GM19099 (cell line): Measurements from ENCODE around the gene ADCYAP1.

Experiments
- POLR2A ChIP-seq: IDR thresholded peaks from 3 replicates; pipeline ENCODE4 v1.6.1; 2011; ENCODE audit warnings: low read depth; ENCODE audit not compliant: insufficient read length; ENCODE audit errors: extremely low read depth

Gene ADCYAP1

GRCh38 chr18:939166-939565 is 34.5 kb downstream of the ADCYAP1 start:
- no peak for TF ChIP-seq POLR2A

GRCh38 chr18:939958-940357 is 35.3 kb downstream of the ADCYAP1 start:
- no peak for TF ChIP-seq POLR2A

GRCh38 chr18:941331-941730 is 36.7 kb downstream of the ADCYAP1 start:
- no peak for TF ChIP-seq POLR2A

- no peak for TF ChIP-seq POLR2A
Measured at GRCh38 chr18:944440-944839, 39.8 kb downstream of the ADCYAP1 start.

- no peak for TF ChIP-seq POLR2A
Measured at GRCh38 chr18:949724-950631, 45.3 kb downstream of the ADCYAP1 start.

- TF ChIP-seq POLR2A: no peak
Measured at GRCh38 chr18:950882-951495, 46.3 kb downstream of the ADCYAP1 start.

- TF ChIP-seq POLR2A: no peak
Measured at GRCh38 chr18:955384-956066, 50.9 kb downstream of the ADCYAP1 start.

GRCh38 chr18:957829-958228 is 53.2 kb downstream of the ADCYAP1 start:
- no peak for TF ChIP-seq POLR2A

DNA sequence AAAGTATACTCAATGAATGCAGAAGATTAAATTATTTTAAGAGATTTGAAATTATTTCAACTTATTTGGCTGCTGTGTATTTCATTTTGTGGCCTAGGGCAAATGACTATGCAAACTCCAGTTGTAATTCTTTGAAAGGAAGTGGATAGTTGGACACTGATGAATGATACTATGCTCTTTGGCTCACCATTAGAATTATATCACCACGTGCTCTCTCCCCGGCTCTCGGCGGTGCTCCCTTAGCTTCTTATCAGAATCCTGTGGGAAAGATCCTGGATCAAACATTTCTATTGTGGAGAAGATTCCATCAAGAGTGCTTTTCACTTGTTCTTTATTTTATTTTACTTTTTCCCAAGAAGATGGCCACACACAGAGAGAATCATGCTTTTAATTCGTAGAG is 55.2 kb downstream of the ADCYAP1 start:
- TF ChIP-seq POLR2A: no peak
